Mesodermal cell (in vitro differentiated cells): ENCODE measurements around the gene RBX1.
"Not testable (repeated sequence)": the region's sequence is repeated elsewhere in the genome, so short reads cannot be mapped to it uniquely, and the experiment has no call there.

Source experiments
- H3K27ac ChIP-seq: 2 replicates; pipeline ENCODE4 v1.7.0; 2013; ENCODE audit warnings: mild to moderate bottlenecking, low read depth, low read length, moderate library complexity; ENCODE audit not compliant: severe bottlenecking
- H3K36me3 ChIP-seq: 2 replicates; pipeline ENCODE4 v1.7.1; 2013; ENCODE audit warnings: mild to moderate bottlenecking, low read length, moderate library complexity; ENCODE audit not compliant: control insufficient read depth, insufficient read depth
- H3K4me1 ChIP-seq: one replicate; pipeline ENCODE4 v1.7.1; 2013; ENCODE audit warnings: mild to moderate bottlenecking, low read length; ENCODE audit not compliant: insufficient read depth, control insufficient read depth, poor library complexity, severe bottlenecking
- H3K4me3 ChIP-seq: 2 replicates; pipeline ENCODE4 v1.7.0; 2013; ENCODE audit warnings: low read length, control low read depth, mild to moderate bottlenecking; ENCODE audit not compliant: insufficient read depth, poor library complexity, severe bottlenecking; ENCODE audit errors: extremely low read depth
- H3K9me3 ChIP-seq: 2 replicates; pipeline ENCODE4 v1.7.1; 2013; ENCODE audit warnings: mild to moderate bottlenecking, low read length, moderate library complexity; ENCODE audit not compliant: control insufficient read depth
- WGBS, 2 experiments: methylation state at CpG; one replicate each; pipeline ENCODE4 v1.1.5; 2013; ENCODE audit warnings: missing lambda C conversion rate in 2 of 2; ENCODE audit not compliant: insufficient coverage in 2 of 2; 5-methylcytosine and 5-hydroxymethylcytosine counted together

RBX1 gene

GRCh38 chr22:40997520-40997919 is 46.3 kb downstream of the RBX1 start:
- WGBS, 2 experiments = 85 to 86% methylated on average over 3 to 5 of the region's 7 CpGs

GRCh38 chr22:41000040-41000565 is 48.9 kb downstream of the RBX1 start:
- 100% methylated on average over 1 of the region's 2 CpGs for WGBS, 2 experiments
- Histone ChIP-seq H3K27ac (no peak overlapping the region), H3K4me3 (no peak overlapping the region), H3K36me3 (no peaks in the 10 kb centered on the region), H3K4me1 (peaks cover 5% of the 10 kb centered on the region), H3K9me3 (no peaks in the 10 kb centered on the region)

More at GRCh38 chr22:40997520-40997919, 46.3 kb downstream of the RBX1 start:
- peaks cover 5% of the 10 kb centered on the region for H3K4me1 ChIP-seq
- H3K9me3 ChIP-seq = no peaks in the 10 kb centered on the region
- no peak overlapping the region for H3K27ac ChIP-seq
- H3K4me3 ChIP-seq = no peak overlapping the region
- H3K36me3 ChIP-seq = no peaks in the 10 kb centered on the region

GRCh38 chr22:41000941-41001721 is 50.0 kb downstream of the RBX1 start:
- 90 to 94% methylated on average over 3 to 6 of the region's 9 CpGs for WGBS, 2 experiments
- Histone ChIP-seq H3K4me3 (no peak overlapping the region), H3K9me3 (no peaks in the 10 kb centered on the region), H3K27ac (peak overlapping the region; percentile 53), H3K36me3 (no peaks in the 10 kb centered on the region), H3K4me1 (peaks cover 5% of the 10 kb centered on the region)

- Histone ChIP-seq H3K9me3 (no peaks in the 10 kb centered on the region), H3K4me3 (no peak overlapping the region), H3K27ac (peak overlapping the region; percentile 53), H3K36me3 (no peaks in the 10 kb centered on the region), H3K4me1 (peaks cover 5% of the 10 kb centered on the region)
- no CpG with 5 or more reads among the region's 1 CpG for WGBS, 2 experiments
Measured at GRCh38 chr22:41001722-41002122, 50.5 kb downstream of the RBX1 start.

- 93 to 100% methylated on average over 9 to 11 of the region's 11 CpGs for WGBS, 2 experiments
Measured at GRCh38 chr22:41002386-41002785, 51.2 kb downstream of the RBX1 start.

GRCh38 chr22:41003066-41003465 is 51.9 kb downstream of the RBX1 start:
- Histone ChIP-seq H3K27ac (no peak overlapping the region), H3K36me3 (no peaks in the 10 kb centered on the region), H3K4me3 (no peak overlapping the region), H3K9me3 (no peaks in the 10 kb centered on the region), H3K4me1 (peaks cover 5% of the 10 kb centered on the region)
- 73 to 82% methylated on average over 3 of the region's 10 CpGs for WGBS, 2 experiments

More at GRCh38 chr22:41002386-41002785, 51.2 kb downstream of the RBX1 start:
- not testable (repeated sequence) for H3K36me3 ChIP-seq, H3K9me3 ChIP-seq, H3K27ac ChIP-seq, H3K4me1 ChIP-seq, H3K4me3 ChIP-seq

GRCh38 chr22:41003976-41004375 is 52.8 kb downstream of the RBX1 start:
- H3K27ac ChIP-seq = no peak overlapping the region
- peaks cover 5% of the 10 kb centered on the region for H3K4me1 ChIP-seq
- no peak overlapping the region for H3K4me3 ChIP-seq
- H3K9me3 ChIP-seq = no peaks in the 10 kb centered on the region
- 94 to 96% methylated on average over 3 to 4 of the region's 5 CpGs for WGBS, 2 experiments
- no peaks in the 10 kb centered on the region for H3K36me3 ChIP-seq

GRCh38 chr22:41009222-41009948 is 58.2 kb downstream of the RBX1 start:
- H3K36me3 ChIP-seq = no peaks in the 10 kb centered on the region
- H3K4me3 ChIP-seq = no peak overlapping the region
- H3K9me3 ChIP-seq = no peaks in the 10 kb centered on the region
- H3K4me1 ChIP-seq = no peaks in the 10 kb centered on the region
- WGBS, 2 experiments = 50 to 67% methylated on average over 3 of the region's 5 CpGs
- H3K27ac ChIP-seq = no peak overlapping the region

- Histone ChIP-seq H3K9me3 (no peaks in the 10 kb centered on the region), H3K36me3 (no peaks in the 10 kb centered on the region), H3K4me1 (no peaks in the 10 kb centered on the region), H3K27ac (no peak overlapping the region), H3K4me3 (no peak overlapping the region)
- WGBS, 2 experiments = 93 to 100% methylated on average over 1 to 3 of the region's 4 CpGs
Measured at GRCh38 chr22:41015003-41015402, 63.8 kb downstream of the RBX1 start.

GRCh38 chr22:41021061-41021612 is 70.0 kb downstream of the RBX1 start:
- no peaks in the 10 kb centered on the region for H3K36me3 ChIP-seq
- peaks cover 4% of the 10 kb centered on the region for H3K4me1 ChIP-seq
- no peak overlapping the region for H3K27ac ChIP-seq
- no peaks in the 10 kb centered on the region for H3K9me3 ChIP-seq
- peak overlapping the region; percentile 66 for H3K4me3 ChIP-seq
- WGBS, 2 experiments = 56 to 58% methylated on average over 10 to 18 of the region's 19 CpGs
